ENCODE results near the gene PPP2R5E. TPM values are rescaled to one million over a fixed set of nuclear protein-coding genes. Genes with fewer than 3 reads are reported as not detected.

PPP2R5E gene
- total RNA-seq, 1 donor from 2014 or later, result 72.0 TPM

- H3K4me2 ChIP-seq, result peak overlapping the region; percentile 31
- Mint-ChIP-seq H3K9me3 (peaks cover 21% of the 10 kb centered on the region), H3K4me3 (no peak overlapping the region), H3K4me1 (peaks cover 12% of the 10 kb centered on the region), H3K27ac (no peak overlapping the region), H3K36me3 (peaks cover 10% of the 10 kb centered on the region), H3K27me3 (ENCODE audit: insufficient read depth, low read depth) (no peaks in the 10 kb centered on the region)
- DNase-seq (ENCODE audit: low spot score), result no peak
- no peak overlapping the region for H3K27ac ChIP-seq
- TF ChIP-seq EZH2 (IDR thresholded peaks at IDR 0.05), result no peak
- TF ChIP-seq EZH2phosphoT487 (IDR thresholded peaks at IDR 0.05), result no peak
- no peak for TF ChIP-seq CTCF (IDR thresholded peaks at IDR 0.05)
- no peak overlapping the region for H2AFZ ChIP-seq (replicated peaks)
- H3K9ac ChIP-seq, result no peak overlapping the region
- no peak overlapping the region for H3K4me3 ChIP-seq
- H3K4me1 ChIP-seq, result peaks cover 12% of the 10 kb centered on the region
- no peaks in the 10 kb centered on the region for H3K79me2 ChIP-seq (ENCODE audit: low read depth)
- no peaks in the 10 kb centered on the region for H3K27me3 ChIP-seq
- no peaks in the 10 kb centered on the region for H3K9me3 ChIP-seq (ENCODE audit: low read depth)
- H4K20me1 ChIP-seq (ENCODE audit: low read depth), result no peaks in the 10 kb centered on the region
- no peaks in the 10 kb centered on the region for H3K36me3 ChIP-seq
- peaks cover 13% of the 10 kb centered on the region for H3F3A ChIP-seq (ENCODE audit: low read depth)
Observed at GRCh38 chr14:63361790-63362189, 181.4 kb downstream of the PPP2R5E start.

- no peak overlapping the region for H3K9ac ChIP-seq
- H3K27me3 ChIP-seq, result no peaks in the 10 kb centered on the region
- H3K9me3 Mint-ChIP-seq, result no peaks in the 10 kb centered on the region
- H3K4me1 Mint-ChIP-seq, result peaks cover 12% of the 10 kb centered on the region
- peaks cover 6% of the 10 kb centered on the region for H3K27me3 Mint-ChIP-seq (ENCODE audit: insufficient read depth, low read depth)
- no peak overlapping the region for H2AFZ ChIP-seq (replicated peaks)
- no peaks in the 10 kb centered on the region for H3K36me3 ChIP-seq
- TF ChIP-seq EZH2 (IDR thresholded peaks at IDR 0.05) (no peak), CTCF (IDR thresholded peaks at IDR 0.05) (no peak), EZH2phosphoT487 (IDR thresholded peaks at IDR 0.05) (no peak)
- H3K27ac Mint-ChIP-seq, result no peak overlapping the region
- no peaks in the 10 kb centered on the region for H3K9me3 ChIP-seq (ENCODE audit: low read depth)
- H4K20me1 ChIP-seq (ENCODE audit: low read depth), result no peaks in the 10 kb centered on the region
- H3K4me1 ChIP-seq, result peaks cover 11% of the 10 kb centered on the region
- no peak overlapping the region for H3K27ac ChIP-seq
- H3K4me3 ChIP-seq, result no peak overlapping the region
- H3K4me2 ChIP-seq, result no peak overlapping the region
- no peak overlapping the region for H3K4me3 Mint-ChIP-seq
- no peaks in the 10 kb centered on the region for H3K79me2 ChIP-seq (ENCODE audit: low read depth)
- H3F3A ChIP-seq (ENCODE audit: low read depth), result peaks cover 9% of the 10 kb centered on the region
- no peak for DNase-seq (ENCODE audit: low spot score)
- no peaks in the 10 kb centered on the region for H3K36me3 Mint-ChIP-seq
Observed at GRCh38 chr14:63357841-63358240, 185.3 kb downstream of the PPP2R5E start.

GRCh38 chr14:63345826-63346225, 197.4 kb downstream of the PPP2R5E start:
- H3K9me3 Mint-ChIP-seq, result no peaks in the 10 kb centered on the region
- Histone ChIP-seq H3F3A (ENCODE audit: low read depth) (peaks cover 25% of the 10 kb centered on the region), H3K4me1 (peaks cover 34% of the 10 kb centered on the region), H3K27ac (no peak overlapping the region), H3K4me3 (no peak overlapping the region), H2AFZ (replicated peaks) (no peak overlapping the region), H3K27me3 (no peaks in the 10 kb centered on the region), H3K79me2 (ENCODE audit: low read depth) (no peaks in the 10 kb centered on the region), H3K9ac (no peak overlapping the region), H3K36me3 (no peaks in the 10 kb centered on the region), H4K20me1 (ENCODE audit: low read depth) (no peaks in the 10 kb centered on the region), H3K9me3 (ENCODE audit: low read depth) (no peaks in the 10 kb centered on the region), H3K4me2 (no peak overlapping the region)
- no peaks in the 10 kb centered on the region for H3K4me1 Mint-ChIP-seq
- TF ChIP-seq EZH2 (IDR thresholded peaks at IDR 0.05) (no peak), EZH2phosphoT487 (IDR thresholded peaks at IDR 0.05) (no peak), CTCF (IDR thresholded peaks at IDR 0.05) (no peak)
- H3K4me3 Mint-ChIP-seq, result no peak overlapping the region
- H3K27ac Mint-ChIP-seq, result no peak overlapping the region
- H3K27me3 Mint-ChIP-seq (ENCODE audit: insufficient read depth, low read depth), result peaks cover 4% of the 10 kb centered on the region
- H3K36me3 Mint-ChIP-seq, result no peaks in the 10 kb centered on the region
- DNase-seq (ENCODE audit: low spot score), result no peak
